OCI-M1 (cell line): ENCODE data around the gene HINFP.
"Not testable (repeated sequence)": the region's sequence is repeated elsewhere in the genome, so short reads cannot be mapped to it uniquely, and the experiment has no call there.

Experiments used
- DNase-seq: peaks from one replicate; lab custom pipeline; 2025; lab: John Stamatoyannopoulos, UW

HINFP gene

DNA sequence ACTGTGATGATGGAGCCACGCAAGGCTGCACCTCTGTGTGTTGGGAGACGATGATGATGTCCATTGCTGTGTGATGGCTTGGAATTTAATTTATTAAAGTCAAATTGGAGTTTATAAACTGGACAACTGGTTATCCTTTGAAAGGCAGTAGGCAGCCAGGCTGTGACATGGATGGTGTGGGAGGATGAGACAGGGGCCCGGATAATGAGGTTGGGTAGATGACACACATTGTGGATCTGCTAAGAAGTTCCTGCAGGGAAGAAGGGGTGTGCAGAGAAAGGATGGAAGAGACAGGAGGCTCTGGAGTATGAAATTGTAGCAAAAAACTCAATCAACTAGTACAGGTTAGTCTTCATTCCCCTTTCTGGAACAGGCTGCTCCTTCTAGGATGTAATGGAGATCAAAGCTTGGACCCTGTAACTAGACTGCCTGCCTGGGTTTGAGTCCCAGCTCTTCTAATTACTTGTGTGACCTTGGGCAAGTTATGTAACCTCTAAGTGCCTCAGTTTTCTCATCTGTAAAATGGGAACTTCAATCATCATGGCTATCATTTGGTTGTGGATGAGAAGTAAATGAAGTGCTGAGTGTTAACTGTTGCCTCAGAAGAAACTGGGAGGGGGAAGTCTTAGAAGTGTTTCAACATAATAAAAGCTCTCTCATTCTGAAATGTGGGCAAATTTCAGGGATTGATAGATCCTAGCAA lies 4.2 kb upstream of the HINFP start:
- no peak for DNase-seq

DNA sequence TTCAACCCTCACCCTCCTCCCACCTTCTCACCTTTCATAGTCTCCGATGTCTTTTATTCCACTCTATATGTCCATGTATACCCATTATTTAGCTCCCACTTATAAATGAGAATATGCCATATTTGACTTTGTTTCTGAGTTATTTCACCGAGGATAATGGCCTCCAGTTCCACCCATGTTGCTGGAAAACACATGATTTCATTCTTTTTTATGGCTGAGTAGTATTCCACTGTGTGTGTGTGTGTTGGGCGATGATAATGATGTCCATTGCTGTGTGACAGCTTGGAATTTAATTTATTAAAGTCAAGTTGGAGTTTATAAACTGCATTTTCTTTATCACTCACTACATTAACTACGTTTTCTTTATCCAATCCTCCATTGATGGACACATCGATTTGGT lies 3.2 kb upstream of the HINFP start:
- no peak for DNase-seq

DNA sequence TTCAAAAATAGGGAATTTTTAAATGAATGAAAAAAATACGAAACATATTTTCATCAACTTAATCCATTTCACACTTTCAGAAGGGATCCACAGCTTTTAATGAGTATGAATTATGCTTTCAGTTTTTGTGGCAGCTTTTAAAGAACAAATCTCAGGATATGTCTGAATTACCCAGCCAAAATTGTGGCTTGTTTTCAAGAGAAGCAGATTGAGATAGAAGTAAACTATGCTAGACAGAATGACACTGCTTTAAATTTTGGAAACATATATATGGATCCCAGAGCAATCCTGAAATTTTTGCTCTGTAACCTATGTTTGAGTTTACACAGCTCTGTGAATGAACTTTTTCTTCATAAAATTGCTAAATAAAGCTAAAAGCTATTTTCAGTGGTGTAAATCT lies 2.4 kb upstream of the HINFP start:
- no peak for DNase-seq

DNA sequence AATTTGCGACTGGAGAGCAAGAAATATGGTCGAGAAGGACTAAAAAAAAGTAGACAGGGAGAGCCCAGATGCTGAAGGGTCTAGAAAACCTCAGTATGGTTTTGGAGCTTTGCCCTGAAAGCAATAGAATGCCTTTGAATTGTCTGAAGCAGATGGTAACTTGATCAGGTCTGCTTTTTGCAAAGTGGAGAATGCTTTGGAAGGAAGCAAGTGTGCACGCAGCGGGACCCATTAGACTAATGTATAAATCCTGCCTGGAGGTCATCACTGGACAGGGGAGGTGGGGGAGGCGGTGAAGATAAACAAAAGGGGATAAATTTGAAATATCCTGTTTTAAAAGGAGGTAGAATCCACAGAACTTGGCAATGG lies 757 bp upstream of the HINFP start:
- DNase-seq: peak; percentile 72

DNA sequence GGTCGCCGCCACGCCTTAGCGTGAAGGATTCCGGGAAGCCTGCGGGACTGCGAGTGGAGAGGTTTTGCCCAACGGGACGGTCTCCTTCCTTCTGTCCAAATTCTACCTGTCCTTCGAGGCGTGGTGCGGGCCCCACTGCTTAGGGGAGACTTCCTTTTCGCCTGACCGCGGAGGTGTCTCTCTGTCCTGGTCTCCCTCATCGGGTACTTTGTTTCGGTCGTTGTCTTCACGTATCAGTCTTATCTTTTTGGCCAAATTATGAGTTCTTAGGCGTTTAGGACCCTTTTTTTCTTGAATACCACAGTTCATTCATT lies 388 bp downstream of the HINFP start:
- DNase-seq: peak; percentile 63

DNA sequence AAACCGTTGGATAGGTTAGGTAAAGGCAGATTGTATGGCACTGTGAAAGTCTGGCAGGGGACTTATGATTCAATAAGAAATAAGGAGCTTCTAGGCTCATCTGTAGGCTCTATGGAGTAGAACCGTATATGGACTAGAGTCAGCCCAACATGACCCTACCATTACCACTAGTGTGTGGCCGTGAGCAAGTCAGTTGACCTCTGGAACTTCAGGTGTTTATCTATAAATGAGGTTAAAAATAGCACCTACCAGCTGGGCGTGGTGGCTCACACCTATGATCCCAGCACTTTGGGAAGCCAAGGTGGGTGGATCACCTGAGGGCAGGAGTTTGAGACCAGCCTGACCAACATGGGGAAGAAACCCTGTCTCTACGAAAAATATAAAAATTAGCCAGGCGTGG lies 4.4 kb downstream of the HINFP start:
- no peak for DNase-seq

DNA sequence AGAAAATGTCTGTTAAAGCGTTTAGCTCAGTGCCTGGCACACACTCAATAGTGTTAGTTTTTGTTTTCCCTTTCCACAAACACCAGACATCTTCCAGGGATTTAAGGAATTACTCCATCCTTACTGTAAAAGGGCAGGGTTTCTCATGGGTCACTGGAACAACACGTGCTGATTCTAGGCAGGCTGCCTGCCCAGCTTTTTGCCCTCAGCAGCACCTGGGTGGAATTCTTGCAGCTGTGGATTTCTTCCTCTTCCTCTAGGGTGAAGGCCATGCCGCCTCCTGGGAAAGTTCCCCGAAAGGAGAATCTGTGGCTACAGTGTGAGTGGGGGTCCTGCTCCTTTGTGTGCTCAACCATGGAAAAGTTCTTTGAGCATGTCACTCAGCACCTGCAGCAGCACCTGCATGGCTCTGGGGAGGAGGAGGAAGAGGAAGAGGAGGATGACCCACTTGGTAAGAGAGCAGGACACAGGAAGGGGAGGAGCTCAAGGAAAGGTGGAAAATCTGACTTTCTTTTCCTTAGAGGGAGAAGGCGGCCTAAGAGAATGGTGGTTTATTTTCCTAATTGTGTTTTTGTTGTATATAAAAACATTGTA lies 5.4 kb downstream of the HINFP start:
- no peak for DNase-seq

DNA sequence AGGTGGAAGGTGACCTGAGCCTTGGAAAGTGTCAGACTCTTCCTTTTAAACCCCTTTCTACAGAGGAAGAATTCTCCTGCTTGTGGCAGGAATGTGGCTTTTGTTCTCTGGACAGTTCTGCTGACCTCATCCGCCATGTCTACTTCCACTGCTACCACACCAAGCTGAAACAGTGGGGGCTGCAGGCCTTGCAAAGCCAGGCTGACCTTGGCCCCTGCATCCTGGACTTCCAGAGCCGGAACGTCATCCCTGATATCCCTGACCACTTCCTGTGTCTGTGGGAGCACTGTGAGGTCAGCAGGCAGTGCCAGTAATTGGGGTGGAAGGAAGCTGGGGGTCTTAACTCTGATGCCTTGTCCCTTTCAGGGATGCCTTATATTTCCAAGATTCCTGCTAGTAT lies 9.3 kb downstream of the HINFP start:
- DNase-seq: no peak

DNA sequence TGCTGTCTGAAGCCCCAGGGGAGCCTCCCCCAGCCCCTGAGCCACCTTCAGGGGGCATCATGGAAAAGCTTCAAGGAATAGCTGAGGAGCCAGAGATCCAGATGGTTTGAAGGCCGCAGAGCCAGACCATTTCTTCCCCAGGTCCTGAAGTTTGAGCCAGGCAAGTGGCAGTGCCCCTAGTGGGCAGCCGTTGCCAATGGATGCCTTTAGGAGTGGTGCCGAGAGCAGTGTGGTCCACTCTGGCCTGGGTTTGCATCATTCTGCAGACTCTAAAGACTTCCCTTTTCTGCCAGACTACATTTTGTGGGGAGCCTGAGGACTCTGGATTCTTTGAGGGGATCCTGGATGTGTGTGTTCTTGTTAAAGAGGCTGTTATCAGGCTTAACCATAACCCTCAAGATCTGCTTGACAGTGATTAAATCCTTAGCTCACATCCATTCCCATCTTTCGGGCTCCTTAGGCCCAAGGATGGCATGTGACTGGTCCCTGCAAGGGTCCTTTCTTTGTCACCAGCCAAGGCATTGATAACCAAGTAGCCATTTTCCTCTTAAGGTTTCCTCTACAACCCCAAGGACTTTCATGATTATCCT lies 13.1 kb downstream of the HINFP start:
- DNase-seq: peak; percentile 61

DNA sequence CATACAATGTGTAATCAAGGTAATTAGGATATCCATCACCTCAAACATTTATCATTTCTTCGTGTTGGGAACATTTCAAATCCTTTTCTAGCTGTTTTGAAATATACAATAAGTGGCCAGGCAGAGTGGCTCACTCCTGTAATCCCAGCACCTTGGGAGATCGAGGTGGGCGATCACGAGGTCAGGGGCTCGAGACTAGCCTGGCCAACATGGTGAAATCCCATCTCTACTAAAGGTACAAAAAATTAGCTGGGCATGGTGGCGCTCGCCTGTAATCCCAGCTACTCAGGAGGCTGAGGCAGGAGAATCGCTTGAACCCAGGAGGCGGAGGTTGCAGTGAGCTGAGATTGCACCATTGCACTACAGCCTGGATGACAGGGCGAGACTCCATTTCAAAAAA lies 17.9 kb downstream of the HINFP start:
- DNase-seq: not testable (repeated sequence)

DNA sequence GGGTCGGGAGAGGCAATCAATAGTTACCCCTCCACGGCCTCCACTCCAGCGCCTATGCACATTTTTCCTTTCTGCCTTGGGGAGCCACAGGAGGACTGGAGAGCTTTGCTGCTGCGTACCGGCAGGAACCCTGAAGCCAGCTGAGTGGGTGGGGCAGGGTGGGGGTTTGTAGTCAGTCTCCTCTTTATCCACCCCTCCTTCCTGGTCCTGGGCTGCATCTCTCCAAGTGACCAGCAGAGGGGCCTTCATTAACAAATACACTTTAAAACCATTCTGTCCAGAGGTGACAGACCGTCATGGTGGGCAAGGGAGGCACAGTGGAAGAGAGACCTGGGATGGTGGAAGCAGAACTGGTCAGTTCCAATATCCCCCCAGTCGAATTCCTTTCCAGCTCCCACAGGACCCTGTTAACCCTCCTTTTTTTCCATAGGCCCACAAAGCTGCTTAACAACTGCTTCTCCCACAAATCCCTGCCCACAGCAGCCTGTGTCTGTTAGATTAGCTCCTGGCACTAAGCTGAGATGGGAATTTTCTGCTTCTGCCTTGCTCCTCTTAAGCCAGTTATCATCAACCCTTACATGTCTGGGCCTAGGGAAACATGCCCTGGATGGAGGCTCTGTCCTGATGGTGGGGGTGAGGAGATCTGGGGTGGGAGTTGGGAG lies 23.6 kb downstream of the HINFP start:
- peak; percentile 84 for DNase-seq

DNA sequence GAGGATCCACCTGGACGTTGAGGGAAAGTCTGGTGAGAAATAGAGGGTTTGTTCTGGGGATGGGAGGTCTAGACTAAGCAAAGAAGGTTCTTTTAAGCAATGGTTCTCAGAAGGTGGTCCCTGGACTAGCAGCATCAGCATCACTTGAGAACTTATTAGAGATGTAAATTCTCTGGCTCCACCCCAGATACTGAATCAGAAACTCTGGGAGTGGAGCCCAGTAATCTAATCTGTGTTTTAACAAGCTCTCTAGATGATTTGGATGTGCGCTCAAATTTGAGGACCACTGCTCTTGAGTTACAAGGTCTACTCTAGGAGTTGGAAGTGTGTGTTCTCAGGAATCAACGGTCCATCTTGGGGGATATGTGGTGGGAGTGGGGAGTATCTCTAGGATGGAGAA lies 24.2 kb downstream of the HINFP start:
- no peak for DNase-seq

DNA sequence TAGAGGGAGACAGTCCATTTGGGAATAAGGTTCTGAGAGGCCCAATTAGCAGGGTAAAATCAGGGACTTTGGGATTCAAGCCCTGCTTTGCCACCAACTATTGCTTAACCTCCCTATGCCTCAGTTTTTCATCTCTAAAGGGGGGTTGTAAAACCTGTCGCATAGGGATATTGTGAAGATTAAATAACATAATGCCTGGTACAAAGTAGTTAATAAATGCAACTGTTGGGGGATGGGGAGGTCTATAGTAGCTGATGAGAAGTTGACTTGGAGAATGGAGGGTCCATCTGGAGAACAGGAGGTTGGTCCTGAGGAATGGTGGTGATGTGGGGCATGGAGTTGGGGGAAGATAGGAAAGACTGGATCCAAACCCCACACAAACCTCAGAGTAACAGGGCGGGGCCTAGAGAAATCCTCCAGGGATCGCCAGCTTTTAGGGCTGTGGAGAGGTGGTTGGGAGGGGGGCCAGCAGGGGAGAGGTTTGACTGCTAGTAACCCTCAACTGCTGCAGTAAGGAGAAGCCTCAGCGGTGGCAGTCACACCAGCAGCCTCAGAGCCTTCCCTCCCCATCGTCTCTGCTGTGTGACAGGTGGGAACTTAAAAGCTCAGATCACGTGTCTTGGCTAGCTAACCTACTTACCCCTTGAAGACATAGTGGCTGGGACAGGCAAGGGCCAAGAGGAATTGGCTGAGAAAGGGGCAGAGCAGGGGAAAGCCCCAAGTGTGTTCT lies 26.4 kb downstream of the HINFP start:
- DNase-seq: no peak

DNA sequence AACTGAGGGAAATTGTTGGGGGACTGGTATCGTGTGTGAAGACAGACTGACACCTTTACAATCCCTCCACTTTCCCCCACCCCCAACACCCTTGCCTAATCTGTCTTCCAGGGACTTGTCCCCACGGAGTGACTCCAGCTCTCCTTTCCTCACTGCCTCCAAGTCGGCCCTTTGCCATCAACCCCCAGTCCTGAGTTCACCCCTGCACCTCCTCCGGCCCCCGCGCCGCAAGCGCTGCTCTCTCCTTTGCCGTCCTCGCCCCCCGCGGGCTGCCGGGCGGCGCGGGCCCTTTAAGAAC lies 27.3 kb downstream of the HINFP start:
- DNase-seq: no peak

DNA sequence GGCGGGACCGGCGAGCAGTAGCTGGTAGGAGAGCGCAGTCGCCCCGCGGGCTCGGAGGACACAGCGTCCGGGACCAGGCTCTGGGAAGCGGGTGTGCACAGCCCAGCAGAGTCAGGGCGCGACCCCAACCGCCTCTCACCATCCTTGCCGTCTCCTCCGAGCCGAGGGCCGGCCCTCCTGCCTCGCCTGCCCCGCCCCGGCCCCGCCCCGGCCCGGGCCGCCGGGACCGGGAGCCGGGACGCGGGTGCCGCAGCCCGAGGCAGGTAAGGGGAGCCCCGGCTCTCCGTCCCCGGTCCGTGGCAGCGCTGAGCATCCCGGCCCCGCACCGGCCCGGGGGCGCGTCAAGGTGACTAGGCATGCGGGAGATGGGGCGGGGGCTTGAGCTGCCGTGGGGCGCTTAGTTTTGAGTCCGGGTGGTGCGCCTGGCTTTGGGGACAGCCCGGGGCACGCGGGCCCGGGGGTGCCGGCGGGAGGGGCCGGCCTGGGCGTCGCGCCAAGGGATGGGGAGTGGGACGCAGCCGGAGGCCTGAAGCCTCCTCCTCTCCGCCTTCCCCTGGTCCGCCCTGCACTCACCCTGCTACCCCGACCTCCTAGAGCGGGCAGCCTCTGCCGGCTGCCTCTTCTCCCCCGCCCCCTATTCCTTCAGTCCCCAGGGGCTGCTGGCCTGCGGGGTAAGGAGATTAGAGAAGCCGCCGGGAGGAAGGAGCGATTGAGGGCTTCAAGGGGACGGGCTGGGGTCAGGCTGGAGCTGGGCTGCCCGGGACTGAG lies 27.8 kb downstream of the HINFP start, which contains the start of gene ABCG4:
Gene ABCG4, plus strand, starts transcription at position 35 of the 768 bp plus-strand sequence. CDS start 914 bp downstream, outside the sequence.
- DNase-seq: no peak

DNA sequence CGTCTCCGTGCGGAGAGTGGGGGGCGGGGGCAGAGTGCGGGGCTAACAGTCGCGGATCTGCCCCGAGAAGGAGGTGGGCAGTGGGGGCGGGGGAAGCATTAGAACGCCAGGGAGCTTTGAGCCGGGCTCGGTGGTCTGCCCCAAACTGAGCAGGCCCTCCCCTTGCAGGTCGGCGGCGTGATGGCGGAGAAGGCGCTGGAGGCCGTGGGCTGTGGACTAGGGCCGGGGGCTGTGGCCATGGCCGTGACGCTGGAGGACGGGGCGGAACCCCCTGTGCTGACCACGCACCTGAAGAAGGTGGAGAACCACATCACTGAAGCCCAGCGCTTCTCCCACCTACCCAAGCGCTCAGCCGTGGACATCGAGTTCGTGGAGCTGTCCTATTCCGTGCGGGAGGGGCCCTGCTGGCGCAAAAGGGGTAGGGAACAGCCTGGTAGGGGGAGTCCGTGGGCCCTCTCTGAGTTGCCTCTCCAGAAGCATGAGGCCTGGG lies 28.5 kb downstream of the HINFP start:
- DNase-seq: no peak

DNA sequence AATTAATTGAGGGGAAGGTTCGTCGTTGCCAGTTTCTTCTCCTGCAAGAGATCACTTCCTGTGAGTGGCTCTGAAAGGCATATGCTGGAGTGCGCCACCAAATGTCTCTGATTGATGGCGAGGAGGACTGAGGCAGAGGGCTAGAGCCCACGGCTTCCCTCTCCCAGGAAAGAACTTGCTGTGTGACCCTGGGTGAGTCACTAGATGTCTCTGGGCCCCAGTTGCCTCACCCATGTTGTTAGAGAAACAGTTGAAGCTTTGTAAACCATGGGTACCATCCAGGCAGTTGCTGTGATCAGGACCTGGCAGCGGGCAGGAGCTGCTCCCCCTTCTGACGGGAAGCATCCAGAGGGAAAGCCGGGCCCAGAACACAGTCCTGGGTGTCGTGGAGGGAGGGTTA lies 30.7 kb downstream of the HINFP start:
- no peak for DNase-seq

DNA sequence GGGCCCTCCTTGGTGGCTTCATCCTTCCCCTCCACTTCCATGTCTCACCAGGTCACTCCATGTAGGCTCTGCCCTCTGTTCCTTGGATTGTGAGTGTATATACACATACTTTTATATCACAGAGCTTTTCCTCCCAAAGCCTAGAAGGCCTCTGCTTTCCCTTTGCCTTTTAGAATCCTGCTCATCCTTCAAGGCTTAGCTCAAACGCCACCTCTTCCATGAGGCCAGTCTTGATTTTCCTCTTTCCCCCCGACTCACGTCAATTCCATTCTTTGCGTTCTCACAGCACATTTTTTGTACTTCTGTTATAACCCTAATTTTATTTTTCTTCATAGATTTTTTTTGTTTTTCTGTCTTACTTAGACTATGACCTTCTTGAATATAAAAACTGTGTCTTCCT lies 31.2 kb downstream of the HINFP start:
- no peak for DNase-seq

DNA sequence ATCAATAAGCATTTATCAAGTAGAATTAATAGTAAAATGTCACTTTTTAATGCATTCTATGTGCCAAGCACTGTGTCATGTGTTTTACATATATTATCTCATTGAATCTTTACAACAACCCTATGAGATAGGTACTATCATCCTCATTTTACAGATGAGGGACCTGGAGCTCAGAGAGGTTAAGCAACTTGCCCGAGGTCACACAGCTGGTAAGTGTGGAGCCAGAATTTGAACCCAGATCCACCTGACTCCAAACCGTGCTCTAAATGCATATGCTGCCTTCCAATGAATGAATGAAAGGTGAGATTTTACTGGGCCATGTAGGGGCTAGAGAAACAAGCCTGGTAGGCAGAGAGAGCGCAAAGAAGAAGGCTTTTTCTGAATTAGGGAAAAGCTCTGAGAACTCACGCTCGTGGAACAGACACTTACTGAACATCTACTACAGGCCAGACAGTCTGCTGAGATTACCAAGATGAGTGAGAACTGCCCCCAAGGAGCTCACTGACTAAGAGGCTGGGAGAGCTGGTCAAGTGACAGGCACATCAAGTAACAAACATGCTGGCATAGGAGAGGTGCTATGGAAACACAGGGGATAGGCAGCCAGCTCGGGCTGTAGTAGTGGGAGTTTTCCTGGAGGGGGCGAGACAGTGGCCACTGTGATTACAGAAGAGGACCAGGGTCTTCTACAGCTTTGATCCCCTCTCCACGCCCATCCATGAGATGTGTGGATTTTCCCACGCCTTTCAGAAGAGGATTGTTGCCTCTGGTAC lies 31.9 kb downstream of the HINFP start:
- DNase-seq: no peak

DNA sequence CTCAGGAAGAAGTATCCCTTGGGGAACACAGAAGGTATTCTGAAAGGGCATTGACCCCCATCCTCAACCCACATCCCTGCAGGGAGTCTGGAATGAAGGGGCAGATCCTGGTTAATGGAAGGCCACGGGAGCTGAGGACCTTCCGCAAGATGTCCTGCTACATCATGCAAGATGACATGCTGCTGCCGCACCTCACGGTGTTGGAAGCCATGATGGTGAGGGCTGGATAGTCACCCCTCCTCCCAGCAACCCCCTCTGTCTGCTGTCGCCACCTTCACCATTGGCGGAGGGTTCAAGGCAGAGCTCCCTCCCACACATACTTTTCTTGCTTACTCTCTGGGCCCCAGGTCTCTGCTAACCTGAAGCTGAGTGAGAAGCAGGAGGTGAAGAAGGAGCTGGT lies 32.8 kb downstream of the HINFP start:
- no peak for DNase-seq
